ENCODE measurements around the gene GDPGP1. TPM values are rescaled to one million over a fixed set of nuclear protein-coding genes. Genes with fewer than 3 reads are reported as not detected.

GDPGP1 gene
- total and polyA plus RNA-seq, 9 of the 15 experiments (the other 6 are each of a cell fraction or from before 2014, with no cell fraction given): 0.78 to 6.1 (median 2.8) TPM

DNA sequence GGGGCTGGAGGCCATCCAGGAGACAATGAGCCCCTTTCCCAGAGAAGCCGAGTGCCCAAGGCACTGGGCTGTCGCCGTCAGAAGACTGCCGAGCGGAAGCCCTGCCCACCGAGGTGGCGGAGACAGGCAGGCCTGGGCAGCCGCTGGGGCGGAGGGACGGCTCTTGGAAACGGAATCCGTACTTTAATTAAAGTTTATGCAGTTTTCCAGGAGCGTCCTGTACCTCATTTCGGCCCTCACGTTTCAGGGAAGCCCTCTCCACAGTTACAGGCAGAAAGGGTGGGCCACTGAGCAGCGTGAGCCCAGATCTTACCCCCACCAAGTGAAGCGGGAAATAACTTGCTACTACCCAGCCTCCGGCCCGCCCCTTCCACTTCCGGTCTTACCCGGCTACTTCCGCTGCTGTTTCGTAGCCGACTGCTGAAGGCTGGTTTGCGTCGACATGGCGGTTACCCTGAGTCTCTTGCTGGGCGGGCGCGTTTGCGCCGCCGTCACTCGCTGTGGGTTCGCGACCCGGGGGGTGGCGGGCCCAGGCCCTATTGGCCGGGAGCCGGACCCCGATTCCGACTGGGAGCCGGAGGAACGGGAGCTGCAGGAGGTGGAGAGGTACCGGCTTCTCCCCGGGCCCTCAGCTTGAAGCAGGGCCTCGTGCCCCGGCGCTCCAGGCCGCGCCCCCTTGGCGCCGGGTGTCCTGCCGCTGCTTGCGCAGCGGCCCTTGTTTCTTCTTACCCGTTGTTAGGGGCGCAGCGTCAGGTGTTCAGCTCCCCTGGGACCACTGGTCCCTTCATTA is 31.5 kb downstream of the GDPGP1 start, which contains the start of gene NGRN (continued):
- TF ChIP-seq AFF1 (IDR thresholded peaks at IDR 0.05; ENCODE audit: low read depth in 1 of 2, partially characterized antibody in 2 of 2): peak in 1 of 2 experiments; percentile 56
- TF ChIP-seq SAP30 (IDR thresholded peaks at IDR 0.05; ENCODE audit: borderline replicate concordance, insufficient read depth, low read depth, low read length, poor library complexity, severe bottlenecking): peak; percentile 94
- peak; percentile 10 to 91 (median 84) for TF ChIP-seq YY1 (IDR thresholded peaks at IDR 0.05; ENCODE audit: borderline replicate concordance in 1 of 3, control insufficient read depth in 1 of 3, extremely low read depth in 1 of 3, insufficient read depth in 3 of 3, insufficient read length in 1 of 3, insufficient replicate concordance in 2 of 3, low read depth in 1 of 3, low read length in 2 of 3)
- peak; percentile 76 for TF ChIP-seq CXXC5 (CRISPR knock-in tag; IDR thresholded peaks at IDR 0.05)
- no peak for TF ChIP-seq PURB (CRISPR knock-in tag; IDR thresholded peaks at IDR 0.05; ENCODE audit: low read depth)
- TF ChIP-seq CREB1 (IDR thresholded peaks at IDR 0.05): no peak; the same call in 1 of the 2 replicates
- TF ChIP-seq CREB1 (CRISPR knock-in tag; IDR thresholded peaks at IDR 0.05): peak; percentile 75
- TF ChIP-seq MAFF (IDR thresholded peaks at IDR 0.05; ENCODE audit: low read length): no peak
- TF ChIP-seq FOXP1 (CRISPR knock-in tag; IDR thresholded peaks at IDR 0.05): peak; percentile 75; the same call in 1 of the 2 replicates
- peak; percentile 85 for TF ChIP-seq ZNF592 (IDR thresholded peaks at IDR 0.05)
- TF ChIP-seq SMAD1 (IDR thresholded peaks at IDR 0.05; ENCODE audit: low read depth, low read length, partially characterized antibody): peak; percentile 88
- TF ChIP-seq CTBP1 (IDR thresholded peaks at IDR 0.05; ENCODE audit: borderline replicate concordance): peak; percentile 42; the same call in 1 of the 2 replicates
- TF ChIP-seq KLF13 (tag; IDR thresholded peaks at IDR 0.05; ENCODE audit: borderline replicate concordance, low read depth): peak; percentile 55
- no peak for TF ChIP-seq NR2C2 (CRISPR knock-in tag; IDR thresholded peaks at IDR 0.05)
- peak; percentile 72; the same call in 1 of the 2 replicates for TF ChIP-seq NR2C2 (tag; IDR thresholded peaks at IDR 0.05)
- TF ChIP-seq ELF1 (tag; IDR thresholded peaks at IDR 0.05): peak; percentile 83

All from K562 (cell line).